ENCODE measurements around the gene RBMS3. TPM values are rescaled to one million over a fixed set of nuclear protein-coding genes. Genes with fewer than 3 reads are reported as not detected.

The RBMS3 gene
- total RNA-seq, 1 experiment from 2014 or later: 1.3 TPM

DNA sequence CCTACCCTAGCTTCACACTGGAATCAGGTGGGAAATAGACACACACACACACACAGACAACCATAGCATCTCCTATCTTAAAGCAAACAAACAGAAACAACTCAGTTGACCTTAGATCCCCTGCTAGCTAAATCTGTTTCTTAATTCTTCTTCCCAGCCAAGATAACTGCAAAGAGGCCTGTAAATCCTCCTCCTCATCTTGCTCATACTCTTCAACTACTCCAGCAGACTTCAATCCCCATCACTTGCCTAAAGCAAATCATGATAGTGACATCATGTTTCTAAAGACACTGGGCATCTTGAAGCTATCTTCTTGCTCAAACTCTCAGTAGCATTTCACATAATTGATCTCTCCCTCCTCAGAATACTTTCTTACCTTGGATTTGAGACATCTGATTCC lies 303.0 kb downstream of the RBMS3 start:
- Mint-ChIP-seq H3K36me3 (ENCODE audit: insufficient read depth, unreplicated experiment) (no peaks in the 10 kb centered on the region), H3K4me1 (ENCODE audit: low read depth, unreplicated experiment) (no peaks in the 10 kb centered on the region), H3K27ac (ENCODE audit: unreplicated experiment) (no peak overlapping the region), H3K9me3 (ENCODE audit: low read depth, unreplicated experiment) (no peaks in the 10 kb centered on the region), H3K27me3 (ENCODE audit: unreplicated experiment) (no peaks in the 10 kb centered on the region), H3K4me3 (ENCODE audit: low read depth, unreplicated experiment) (no peak overlapping the region)
- CTCF ChIA-PET: no interaction called here
- DNase-seq: no peak
- intact Hi-C loops (cut with micrococcal nuclease; ENCODE audit: unreplicated experiment): no loop called here
- TF ChIP-seq, protein P1, sequence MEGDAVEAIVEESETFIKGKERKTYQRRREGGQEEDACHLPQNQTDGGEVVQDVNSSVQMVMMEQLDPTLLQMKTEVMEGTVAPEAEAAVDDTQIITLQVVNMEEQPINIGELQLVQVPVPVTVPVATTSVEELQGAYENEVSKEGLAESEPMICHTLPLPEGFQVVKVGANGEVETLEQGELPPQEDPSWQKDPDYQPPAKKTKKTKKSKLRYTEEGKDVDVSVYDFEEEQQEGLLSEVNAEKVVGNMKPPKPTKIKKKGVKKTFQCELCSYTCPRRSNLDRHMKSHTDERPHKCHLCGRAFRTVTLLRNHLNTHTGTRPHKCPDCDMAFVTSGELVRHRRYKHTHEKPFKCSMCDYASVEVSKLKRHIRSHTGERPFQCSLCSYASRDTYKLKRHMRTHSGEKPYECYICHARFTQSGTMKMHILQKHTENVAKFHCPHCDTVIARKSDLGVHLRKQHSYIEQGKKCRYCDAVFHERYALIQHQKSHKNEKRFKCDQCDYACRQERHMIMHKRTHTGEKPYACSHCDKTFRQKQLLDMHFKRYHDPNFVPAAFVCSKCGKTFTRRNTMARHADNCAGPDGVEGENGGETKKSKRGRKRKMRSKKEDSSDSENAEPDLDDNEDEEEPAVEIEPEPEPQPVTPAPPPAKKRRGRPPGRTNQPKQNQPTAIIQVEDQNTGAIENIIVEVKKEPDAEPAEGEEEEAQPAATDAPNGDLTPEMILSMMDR (IDR thresholded peaks at IDR 0.05; ENCODE audit: unreplicated experiment): no peak
- BruUV-seq (replicated peaks): no TSS peak

DNA sequence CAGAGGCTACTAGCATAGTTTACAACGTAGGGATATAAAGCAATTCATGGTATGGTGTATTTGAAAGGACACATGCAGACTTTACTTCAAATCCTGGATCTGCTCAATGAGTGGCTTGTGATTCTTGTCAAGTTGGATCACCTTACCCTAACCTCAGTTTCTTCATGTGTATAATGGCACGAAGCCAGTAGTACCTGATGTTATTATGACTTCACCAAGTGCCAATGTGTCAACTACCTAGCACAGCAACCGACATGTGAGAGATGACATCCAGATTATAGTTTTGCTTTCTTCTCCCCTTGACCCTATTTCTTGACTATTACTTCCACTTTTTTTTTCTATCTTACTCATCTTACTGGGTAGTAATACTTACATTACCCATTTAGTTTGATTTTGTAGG lies 304.5 kb downstream of the RBMS3 start:
- DNase-seq: no peak
- H3K27ac Mint-ChIP-seq (ENCODE audit: unreplicated experiment): no peak overlapping the region
- no peaks in the 10 kb centered on the region for H3K4me1 Mint-ChIP-seq (ENCODE audit: low read depth, unreplicated experiment)
- BruUV-seq (replicated peaks): no TSS peak
- H3K27me3 Mint-ChIP-seq (ENCODE audit: unreplicated experiment): no peaks in the 10 kb centered on the region
- TF ChIP-seq, protein P1 (IDR thresholded peaks at IDR 0.05; ENCODE audit: unreplicated experiment): no peak
- CTCF ChIA-PET: no interaction called here
- peaks cover 2% of the 10 kb centered on the region for H3K9me3 Mint-ChIP-seq (ENCODE audit: low read depth, unreplicated experiment)
- no peak overlapping the region for H3K4me3 Mint-ChIP-seq (ENCODE audit: low read depth, unreplicated experiment)
- intact Hi-C loops (cut with micrococcal nuclease; ENCODE audit: unreplicated experiment): no loop called here
- no peaks in the 10 kb centered on the region for H3K36me3 Mint-ChIP-seq (ENCODE audit: insufficient read depth, unreplicated experiment)

DNA sequence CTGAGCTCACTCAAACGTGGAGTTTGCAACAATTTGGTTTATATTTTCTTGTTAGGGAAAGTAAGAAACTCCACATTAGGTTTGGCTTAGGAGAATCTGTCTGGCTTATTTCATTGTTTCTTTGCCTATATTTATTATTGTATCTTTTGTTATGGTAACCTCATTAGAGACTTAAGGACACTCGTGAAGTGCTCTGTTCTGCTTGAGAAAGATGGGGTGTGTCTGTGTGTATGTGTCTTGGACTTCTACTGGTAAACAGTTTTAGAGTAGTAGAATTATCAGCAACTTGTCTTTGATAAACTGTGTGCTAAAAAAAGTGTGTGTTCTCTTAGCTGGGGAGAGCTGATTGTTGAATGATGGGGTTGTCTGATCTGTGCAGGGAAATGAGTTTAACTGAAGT lies 306.5 kb downstream of the RBMS3 start:
- H3K36me3 Mint-ChIP-seq (ENCODE audit: insufficient read depth, unreplicated experiment): no peaks in the 10 kb centered on the region
- DNase-seq: no peak
- no peaks in the 10 kb centered on the region for H3K27me3 Mint-ChIP-seq (ENCODE audit: unreplicated experiment)
- no TSS peak for BruUV-seq (replicated peaks)
- TF ChIP-seq, protein P1 (IDR thresholded peaks at IDR 0.05; ENCODE audit: unreplicated experiment): no peak
- H3K4me3 Mint-ChIP-seq (ENCODE audit: low read depth, unreplicated experiment): no peak overlapping the region
- intact Hi-C loops (cut with micrococcal nuclease; ENCODE audit: unreplicated experiment): no loop called here
- no peak overlapping the region for H3K27ac Mint-ChIP-seq (ENCODE audit: unreplicated experiment)
- peaks cover 2% of the 10 kb centered on the region for H3K9me3 Mint-ChIP-seq (ENCODE audit: low read depth, unreplicated experiment)
- H3K4me1 Mint-ChIP-seq (ENCODE audit: low read depth, unreplicated experiment): no peaks in the 10 kb centered on the region
- CTCF ChIA-PET: no interaction called here

DNA sequence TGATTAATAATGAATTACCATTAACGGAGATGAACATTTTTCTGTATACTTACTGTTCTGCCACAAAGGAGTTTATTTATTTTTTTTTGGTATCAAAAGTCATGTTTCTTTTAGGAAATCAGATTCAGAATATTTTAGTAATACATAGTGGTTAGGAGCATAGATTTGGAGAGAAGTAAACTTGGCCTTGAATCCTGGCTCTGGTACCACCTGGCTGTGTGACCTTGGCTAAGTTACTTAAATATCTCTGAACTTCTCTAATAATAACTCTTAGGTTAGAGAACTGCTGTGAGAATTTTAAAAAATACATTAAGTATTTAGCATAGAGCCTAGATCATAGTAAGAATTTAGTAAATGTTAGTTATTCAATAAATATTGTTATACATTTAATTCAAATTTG lies 309.1 kb downstream of the RBMS3 start:
- H3K27me3 Mint-ChIP-seq (ENCODE audit: unreplicated experiment): no peaks in the 10 kb centered on the region
- H3K4me1 Mint-ChIP-seq (ENCODE audit: low read depth, unreplicated experiment): no peaks in the 10 kb centered on the region
- no TSS peak for BruUV-seq (replicated peaks)
- H3K27ac Mint-ChIP-seq (ENCODE audit: unreplicated experiment): no peak overlapping the region
- no peak overlapping the region for H3K4me3 Mint-ChIP-seq (ENCODE audit: low read depth, unreplicated experiment)
- CTCF ChIA-PET: no interaction called here
- no peaks in the 10 kb centered on the region for H3K36me3 Mint-ChIP-seq (ENCODE audit: insufficient read depth, unreplicated experiment)
- intact Hi-C loops (cut with micrococcal nuclease; ENCODE audit: unreplicated experiment): no loop called here
- H3K9me3 Mint-ChIP-seq (ENCODE audit: low read depth, unreplicated experiment): peaks cover 2% of the 10 kb centered on the region
- no peak for DNase-seq
- TF ChIP-seq, protein P1 (IDR thresholded peaks at IDR 0.05; ENCODE audit: unreplicated experiment): no peak

DNA sequence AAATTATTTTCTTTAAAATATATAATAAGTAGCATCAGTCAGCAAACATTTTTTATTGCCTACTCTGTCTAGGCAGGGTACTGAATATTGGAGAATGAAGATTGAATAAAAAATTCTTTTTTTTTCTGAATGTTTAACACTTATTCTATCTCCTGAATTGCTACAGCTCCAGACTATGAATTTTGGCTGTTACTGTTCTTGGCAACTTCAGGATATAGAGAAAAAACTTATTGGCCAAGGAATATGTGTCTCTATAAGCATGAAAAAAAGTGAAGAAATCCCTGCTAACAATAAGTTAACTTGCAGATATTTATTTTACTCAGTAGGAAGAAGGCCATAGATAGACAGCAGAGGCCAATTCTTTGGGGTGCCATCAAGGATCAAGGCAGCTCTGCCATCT lies 309.6 kb downstream of the RBMS3 start:
- Mint-ChIP-seq H3K27me3 (ENCODE audit: unreplicated experiment) (no peaks in the 10 kb centered on the region), H3K36me3 (ENCODE audit: insufficient read depth, unreplicated experiment) (no peaks in the 10 kb centered on the region), H3K27ac (ENCODE audit: unreplicated experiment) (no peak overlapping the region), H3K9me3 (ENCODE audit: low read depth, unreplicated experiment) (peaks cover 2% of the 10 kb centered on the region), H3K4me1 (ENCODE audit: low read depth, unreplicated experiment) (no peaks in the 10 kb centered on the region), H3K4me3 (ENCODE audit: low read depth, unreplicated experiment) (no peak overlapping the region)
- no TSS peak for BruUV-seq (replicated peaks)
- intact Hi-C loops (cut with micrococcal nuclease; ENCODE audit: unreplicated experiment): no loop called here
- DNase-seq: no peak
- TF ChIP-seq, protein P1 (IDR thresholded peaks at IDR 0.05; ENCODE audit: unreplicated experiment): no peak
- CTCF ChIA-PET: no interaction called here
